Activated CD8-positive, alpha-beta memory T cell treated with anti-CD3 and anti-CD28 coated beads for 36 hours (primary cell): ENCODE measurements around the gene SGO2. TPM values are rescaled to one million over a fixed set of nuclear protein-coding genes. Genes with fewer than 3 reads are reported as not detected.
"Not testable (repeated sequence)": the region's sequence is repeated elsewhere in the genome, so short reads cannot be mapped to it uniquely, and the experiment has no call there.

ENCODE experiments used
- CTCF ChIA-PET: fragments of 350-600 bp; sonication (Branson Sonifier 250); formaldehyde crosslinking; loops from one replicate; lab custom pipeline; 2021; ENCODE audit warnings: antibody characterized with exemption; lab: Charles Lee
- POLR2A ChIA-PET: fragments of 350-600 bp; sonication (Branson Sonifier 250); formaldehyde crosslinking; loops from one replicate; lab custom pipeline; 2021; ENCODE audit warnings: antibody characterized with exemption; lab: Charles Lee
- total RNA-seq, 2 experiments: library from RNA; stranded (reverse); gene quantifications; one replicate each; pipeline ENCODE4 v1.2.3, GENCODE V29; 2021

SGO2 gene
- total RNA-seq, 2 experiments from 2014 or later = 24.4 to 26.3 TPM

DNA sequence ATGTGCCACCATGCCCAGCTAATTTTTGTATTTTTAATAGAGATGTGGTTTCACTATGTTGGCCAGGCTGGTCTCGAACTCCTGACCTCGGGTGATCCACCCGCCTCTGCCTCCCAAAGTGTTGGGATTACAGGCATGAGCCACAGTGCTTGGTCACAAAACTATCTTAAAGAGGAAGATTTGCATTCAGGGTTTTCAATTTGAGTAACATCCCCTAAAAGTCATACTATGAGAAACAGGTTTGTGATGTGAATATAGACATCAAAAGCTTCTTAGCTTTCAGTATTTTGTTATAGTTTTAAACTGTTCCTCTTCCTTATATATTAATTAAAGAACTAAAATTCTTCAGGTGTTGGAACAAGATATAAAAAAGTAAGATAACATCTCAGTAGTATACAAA lies 84.2 kb downstream of the SGO2 start:
- CTCF ChIA-PET, POLR2A ChIA-PET: not testable (repeated sequence)

DNA sequence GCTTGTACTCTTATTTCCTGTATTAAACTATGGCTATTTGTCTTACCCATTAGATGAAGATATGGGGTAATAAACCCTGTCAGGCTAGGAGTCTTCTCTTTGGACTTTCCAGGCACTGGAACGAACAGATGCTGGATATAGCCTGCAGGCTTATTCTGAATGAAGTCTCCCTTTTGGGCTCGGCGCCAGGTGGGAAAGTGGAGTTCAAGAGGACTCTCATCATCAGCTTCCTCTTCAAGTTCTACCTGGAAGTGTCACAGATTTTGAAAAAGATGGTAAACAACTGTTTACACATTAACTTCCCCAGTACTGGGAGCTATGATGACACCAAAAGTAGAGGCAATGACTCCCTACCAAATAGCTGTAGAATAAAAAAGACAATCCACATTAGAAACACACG lies 87.7 kb downstream of the SGO2 start:
- POLR2A ChIA-PET = no interaction called here

DNA sequence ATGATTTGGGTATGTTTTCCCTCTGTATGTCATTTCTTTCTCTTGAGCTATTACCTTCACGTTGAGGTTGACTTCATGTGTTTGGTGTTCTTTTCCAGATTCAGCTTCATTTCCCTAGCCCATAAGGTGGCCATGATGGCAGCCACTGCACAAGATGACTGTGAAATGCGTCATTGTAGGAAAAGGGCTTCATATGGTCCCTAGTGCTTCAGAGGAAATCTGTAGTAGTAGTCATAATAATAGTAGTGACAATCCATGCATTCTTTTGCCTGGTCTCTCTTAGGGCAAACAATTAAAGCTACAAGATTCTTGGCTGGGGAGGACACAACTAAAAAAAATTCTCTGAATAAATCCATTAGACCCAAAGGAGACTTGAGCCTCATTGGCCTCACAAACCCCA lies 88.2 kb downstream of the SGO2 start:
- ChIA-PET POLR2A (no interaction called here), CTCF (no interaction called here)

More for the DNA sequence above, 87.7 kb downstream of the SGO2 start:
- CTCF ChIA-PET = no interaction called here

DNA sequence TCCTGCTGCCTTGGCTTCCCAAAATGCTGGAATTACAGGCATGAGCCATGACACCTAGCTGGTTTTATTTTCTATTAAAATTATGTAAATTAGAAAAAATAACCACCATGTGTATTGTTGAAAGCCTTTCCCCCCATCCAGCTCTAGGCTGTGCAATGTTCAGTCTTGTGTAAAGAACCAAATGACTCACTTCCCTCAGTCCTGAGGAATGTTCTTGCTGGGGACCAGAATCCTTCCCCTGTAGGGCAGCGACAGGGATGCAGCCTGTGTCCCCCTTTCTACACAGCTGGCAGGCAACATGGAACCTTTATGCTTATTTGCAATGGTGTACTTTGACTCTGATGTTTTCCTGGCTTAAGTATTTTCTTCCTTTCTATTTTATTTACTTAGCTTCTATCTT lies 89.2 kb downstream of the SGO2 start:
- ChIA-PET CTCF (no interaction called here), POLR2A (interaction anchor here (0.7 kb wide), 1 partner anchor 1854 kb away, joined by 3 read pairs; no protein-coding TSS in a partner anchor)

- POLR2A ChIA-PET = no interaction called here
- CTCF ChIA-PET = no interaction called here
Measured at GRCh38 chr2:200616193-200616592, 90.2 kb downstream of the SGO2 start.

DNA sequence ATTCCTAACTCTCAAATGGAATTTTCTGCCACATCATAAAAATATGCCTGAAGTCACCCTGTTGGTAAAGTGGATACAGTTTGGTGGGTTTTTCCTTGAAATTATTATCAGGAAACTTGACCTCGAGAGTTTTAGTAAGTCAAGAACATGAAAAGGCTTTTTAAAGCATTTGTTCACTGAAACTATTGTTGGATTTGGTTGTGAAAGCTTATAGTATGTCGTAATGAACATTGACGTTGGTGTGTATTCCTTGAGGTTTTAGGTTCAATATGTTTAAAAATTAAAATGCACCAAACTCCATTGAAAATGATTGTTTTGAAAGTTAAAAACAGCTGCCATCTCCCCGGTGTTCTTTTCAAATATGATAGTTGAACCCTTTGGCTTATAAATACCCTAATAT lies 90.6 kb downstream of the SGO2 start:
- CTCF ChIA-PET = interaction anchor here (0.7 to 1.1 kb wide), 2 partner anchors 89 to 109 kb away, joined by 3 to 5 read pairs; no protein-coding TSS in a partner anchor
- POLR2A ChIA-PET = interaction anchor here (0.6 kb wide), 1 partner anchor 648 kb away, joined by 8 read pairs; no protein-coding TSS in a partner anchor

DNA sequence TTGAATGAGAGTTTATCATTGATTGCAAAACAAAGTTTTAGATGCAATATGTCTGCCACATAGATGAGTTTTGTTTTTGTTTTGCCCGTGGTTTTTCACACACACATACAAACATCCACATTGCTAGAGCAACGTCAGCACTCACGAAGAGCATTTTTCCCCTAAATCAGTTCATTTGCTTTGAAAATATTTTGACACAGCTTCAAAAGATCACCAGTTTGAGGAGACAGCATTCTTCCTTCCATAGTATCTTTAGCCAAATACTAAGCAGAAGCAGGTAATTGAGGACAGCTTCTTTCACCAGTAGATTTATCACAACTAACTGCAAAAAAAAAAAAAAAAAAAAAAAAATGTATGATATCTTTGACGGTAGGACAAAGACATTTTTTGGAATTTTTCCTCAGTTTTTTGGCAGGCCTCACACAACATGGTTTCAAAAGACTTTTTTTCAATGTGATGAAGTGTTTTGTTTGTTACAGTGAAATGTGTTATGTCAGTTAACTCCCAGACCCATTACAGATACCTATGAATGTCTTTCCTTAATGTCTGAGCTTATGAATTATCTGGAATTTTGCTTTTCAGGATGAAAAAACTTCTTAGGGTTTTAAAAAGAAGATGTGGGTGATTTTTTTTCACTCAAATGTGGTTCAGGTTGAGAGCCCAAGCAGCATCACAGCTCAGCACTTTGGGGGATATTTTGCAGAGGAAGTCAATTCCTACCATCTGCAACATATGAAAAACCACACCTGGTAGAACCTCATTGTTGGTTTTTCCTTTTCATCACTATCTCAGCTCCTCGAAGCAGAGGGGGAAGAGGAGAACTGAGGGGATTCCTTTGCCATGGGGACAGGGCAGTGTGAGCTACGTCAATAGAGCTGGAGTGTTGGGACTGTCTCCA lies 91.4 kb downstream of the SGO2 start:
- ChIA-PET CTCF (interaction anchor here (0.7 to 1.1 kb wide), 3 partner anchors 13 to 108 kb away, joined by 3 to 5 read pairs (median 3); no protein-coding TSS in a partner anchor), POLR2A (interaction anchor here (0.6 kb wide), 1 partner anchor 647 kb away, joined by 8 read pairs; no protein-coding TSS in a partner anchor)

DNA sequence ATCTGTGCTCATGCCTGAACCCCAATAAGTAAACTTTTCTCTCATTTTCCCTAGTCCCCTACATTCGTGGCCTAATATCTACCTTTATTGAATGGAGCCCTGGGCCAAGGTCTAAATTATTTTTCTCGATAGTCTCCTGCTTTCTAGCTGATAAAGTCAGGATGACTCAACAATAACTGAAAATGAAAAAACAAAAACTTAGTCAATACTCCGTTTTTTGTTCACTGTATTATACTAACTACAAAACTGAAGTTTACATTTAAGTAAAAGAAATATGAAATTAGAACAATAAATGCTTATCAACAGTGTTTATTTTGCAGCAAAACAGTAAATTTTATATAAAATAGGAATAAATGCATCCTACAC lies 92.0 kb downstream of the SGO2 start:
- CTCF ChIA-PET = interaction anchor here (0.9 to 1.1 kb wide), 3 partner anchors 12 to 95 kb away, joined by 3 read pairs; no protein-coding TSS in a partner anchor
- POLR2A ChIA-PET = no interaction called here

- ChIA-PET CTCF (interaction anchor here (1.1 kb wide), 1 partner anchor 94 kb away, joined by 3 read pairs; no protein-coding TSS in a partner anchor), POLR2A (no interaction called here)
Measured at GRCh38 chr2:200618590-200619021, 92.6 kb downstream of the SGO2 start.

DNA sequence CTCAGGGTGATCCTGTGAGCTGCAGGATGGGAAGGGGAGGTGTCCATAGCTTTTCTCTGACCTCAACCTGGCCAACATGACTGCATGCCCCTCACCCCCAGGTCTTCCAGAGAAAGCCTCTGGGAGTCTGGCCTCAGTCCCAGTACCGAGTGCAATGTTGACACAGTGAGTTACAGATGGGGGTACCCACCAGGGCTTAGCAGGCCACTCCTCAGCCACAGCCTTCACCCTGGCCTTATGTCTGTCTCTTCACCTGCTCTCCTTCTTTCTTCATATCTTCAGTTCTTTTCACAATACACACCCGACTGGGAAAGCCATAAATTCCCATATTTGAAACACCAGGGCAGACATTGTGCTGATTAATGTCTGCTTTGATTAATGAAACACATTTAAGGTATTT lies 93.3 kb downstream of the SGO2 start:
- CTCF ChIA-PET = interaction anchor here (1.1 kb wide), 1 partner anchor 94 kb away, joined by 3 read pairs; no protein-coding TSS in a partner anchor

GRCh38 chr2:200620606-200621390 lies 94.8 kb downstream of the SGO2 start:
- POLR2A ChIA-PET = no interaction called here
- CTCF ChIA-PET = no interaction called here

More for the DNA sequence above, 93.3 kb downstream of the SGO2 start:
- POLR2A ChIA-PET = no interaction called here

GRCh38 chr2:200622106-200622505 lies 96.1 kb downstream of the SGO2 start:
- ChIA-PET CTCF (no interaction called here), POLR2A (no interaction called here)

GRCh38 chr2:200624026-200624425 lies 98.0 kb downstream of the SGO2 start:
- CTCF ChIA-PET = no interaction called here
- POLR2A ChIA-PET = no interaction called here

- CTCF ChIA-PET = no interaction called here
- POLR2A ChIA-PET = no interaction called here
Measured at GRCh38 chr2:200624658-200625057, 98.7 kb downstream of the SGO2 start.

- ChIA-PET POLR2A (no interaction called here), CTCF (no interaction called here)
Measured at GRCh38 chr2:200625282-200625681, 99.3 kb downstream of the SGO2 start.

GRCh38 chr2:200625958-200626363 lies 100.0 kb downstream of the SGO2 start:
- CTCF ChIA-PET = interaction anchor here (1.0 kb wide), 1 partner anchor 17 kb away, joined by 3 read pairs; no protein-coding TSS in a partner anchor

DNA sequence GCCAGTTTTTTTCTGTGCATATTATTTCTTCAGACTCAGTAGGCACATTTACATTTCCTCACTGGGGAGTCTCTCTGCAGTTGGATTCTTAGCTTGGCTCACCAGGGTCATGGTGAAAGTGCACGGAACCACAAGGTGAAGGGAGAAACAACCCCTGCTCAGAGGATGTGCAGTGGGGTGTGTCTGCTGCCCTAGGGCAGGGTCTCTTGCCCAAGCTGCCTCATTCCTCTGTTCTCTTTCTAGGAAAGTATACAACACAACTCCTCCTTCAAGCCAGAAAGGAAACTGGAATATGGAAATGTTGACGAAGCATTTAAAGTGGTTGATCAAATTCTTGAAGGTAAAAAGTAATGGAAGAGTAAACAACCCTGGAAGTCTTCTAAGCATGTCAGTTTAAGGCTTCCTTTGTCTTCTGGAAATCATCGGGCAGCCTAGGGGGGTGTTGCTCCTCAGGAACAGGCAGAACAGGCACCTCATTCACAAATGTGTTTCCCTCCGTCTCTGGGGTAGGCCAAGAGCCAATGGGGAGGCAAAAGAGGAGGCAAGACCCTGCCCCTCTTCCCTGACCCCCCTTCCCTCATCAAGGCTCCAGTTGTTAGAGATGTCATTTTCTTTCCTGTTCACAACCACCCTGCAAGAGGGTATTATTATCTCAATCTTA lies 101.2 kb downstream of the SGO2 start:
- ChIA-PET CTCF (interaction anchor here (1.0 kb wide), 1 partner anchor 15 kb away, joined by 3 read pairs; no protein-coding TSS in a partner anchor), POLR2A (no interaction called here)

More at GRCh38 chr2:200625958-200626363, 100.0 kb downstream of the SGO2 start:
- POLR2A ChIA-PET = no interaction called here

GRCh38 chr2:200628461-200628860 lies 102.5 kb downstream of the SGO2 start:
- CTCF ChIA-PET, POLR2A ChIA-PET: not testable (repeated sequence)

DNA sequence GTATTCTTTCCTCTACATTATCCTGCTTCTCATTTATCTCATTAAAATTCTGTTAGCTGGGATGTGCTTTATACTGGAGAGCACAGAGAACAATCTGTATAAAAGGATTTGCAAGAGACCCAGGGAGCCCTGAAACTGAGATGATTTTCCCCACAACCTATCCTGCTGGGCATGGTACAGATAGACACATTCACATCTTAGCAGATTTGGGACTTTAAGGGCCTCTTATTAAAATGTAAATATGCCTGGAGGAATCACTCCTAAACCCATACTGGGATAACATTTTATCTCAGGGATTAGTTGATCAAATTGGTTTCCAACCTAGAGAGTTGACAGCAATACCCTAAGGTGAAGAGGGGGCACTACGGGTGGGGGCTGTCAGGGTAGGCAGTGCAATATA lies 105.3 kb downstream of the SGO2 start:
- ChIA-PET POLR2A (no interaction called here), CTCF (no interaction called here)
